H7 (cell line): ENCODE measurements around the gene ANGPT4. TPM values are rescaled to one million over a fixed set of nuclear protein-coding genes. Genes with fewer than 3 reads are reported as not detected.
"Not testable (repeated sequence)": the region's sequence is repeated elsewhere in the genome, so short reads cannot be mapped to it uniquely, and the experiment has no call there.

Experiments used
- DNase-seq: peaks from one replicate; pipeline ENCODE4 v3.0.0; 2012
- H3K27me3 ChIP-seq: 2 replicates; pipeline ENCODE4 v1.6.0; 2011; ENCODE audit warnings: mild to moderate bottlenecking, low read length; ENCODE audit not compliant: control insufficient read depth, insufficient read depth
- H3K36me3 ChIP-seq: replicated peaks from 2 replicates; pipeline ENCODE4 v1.5.1; 2011; ENCODE audit warnings: low read length; ENCODE audit not compliant: control insufficient read depth, insufficient read depth
- H3K4me3 ChIP-seq: 2 replicates; pipeline ENCODE4 v1.5.1; 2011; ENCODE audit warnings: low read depth, mild to moderate bottlenecking, control low read depth, low read length, moderate library complexity; ENCODE audit not compliant: insufficient read depth
- total RNA-seq: library from RNA; depleted of rRNA; stranded (reverse); fragments of >200 nt; shearing (Covaris generic); gene quantifications from 2 replicates; pipeline ENCODE4 v1.2.3, GENCODE V29; 2014

Gene ANGPT4
- total RNA-seq, 1 experiment from 2014 or later: 0.31 TPM

DNA sequence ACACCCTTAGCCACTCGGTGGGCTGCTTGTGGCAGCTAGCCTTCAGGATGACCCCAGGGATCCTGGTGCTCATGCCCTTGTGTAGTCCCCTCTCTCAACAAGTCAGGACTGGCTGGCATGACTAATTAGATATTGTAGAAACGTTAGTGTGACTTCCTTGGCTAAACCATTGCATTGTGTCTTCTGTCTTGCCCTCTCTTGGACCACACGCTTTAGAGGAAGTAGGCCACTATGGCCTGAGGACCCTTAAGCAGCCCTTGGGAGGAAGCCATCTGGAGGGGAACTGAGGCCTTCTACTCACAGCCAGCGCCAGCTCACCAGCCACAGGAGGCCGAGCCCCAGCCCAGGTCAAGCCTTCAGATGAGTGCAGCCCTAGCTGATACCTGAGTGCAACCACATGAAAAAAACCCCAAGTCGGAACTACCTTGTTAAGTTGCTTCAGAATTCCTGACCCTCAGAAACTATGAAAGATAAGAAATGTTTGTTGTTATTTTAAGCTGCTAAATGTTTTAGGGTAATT lies 10.1 kb downstream of the ANGPT4 start:
- H3K27me3 ChIP-seq: no peaks in the 10 kb centered on the region; the same call in 1 of the 2 replicates
- DNase-seq: no peak
- H3K4me3 ChIP-seq: no peak overlapping the region
- H3K36me3 ChIP-seq: no peaks in the 10 kb centered on the region

DNA sequence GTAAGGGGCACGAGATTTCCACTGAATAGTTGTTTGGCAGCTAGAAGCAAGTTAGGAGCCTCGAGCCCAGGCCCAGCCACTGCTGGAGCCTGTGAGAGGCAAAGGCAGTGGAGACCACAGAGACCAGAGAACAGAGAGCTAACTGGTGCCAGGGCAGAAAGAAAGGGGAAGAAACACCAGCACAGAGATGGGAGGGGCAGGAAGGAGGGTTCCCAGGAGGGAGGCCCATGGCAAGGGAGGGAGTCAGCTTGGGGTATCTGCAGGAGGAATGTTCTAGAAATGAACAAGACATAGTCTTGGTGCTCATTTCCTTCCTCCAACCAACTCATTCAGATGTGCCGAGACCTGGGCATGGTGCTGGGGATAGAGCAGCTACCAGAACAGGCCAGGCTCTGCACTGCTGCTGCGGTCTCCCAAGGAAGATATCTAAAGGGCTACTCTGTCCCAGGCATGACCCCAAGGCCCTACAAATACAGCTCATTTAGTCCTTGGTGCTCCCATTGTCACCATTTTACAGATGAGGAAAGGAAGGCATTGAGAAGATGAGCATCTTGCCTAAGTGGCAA lies 10.7 kb downstream of the ANGPT4 start:
- no peak overlapping the region for H3K4me3 ChIP-seq
- DNase-seq: no peak
- H3K27me3 ChIP-seq: no peaks in the 10 kb centered on the region; the same call in 1 of the 2 replicates
- H3K36me3 ChIP-seq: no peaks in the 10 kb centered on the region

DNA sequence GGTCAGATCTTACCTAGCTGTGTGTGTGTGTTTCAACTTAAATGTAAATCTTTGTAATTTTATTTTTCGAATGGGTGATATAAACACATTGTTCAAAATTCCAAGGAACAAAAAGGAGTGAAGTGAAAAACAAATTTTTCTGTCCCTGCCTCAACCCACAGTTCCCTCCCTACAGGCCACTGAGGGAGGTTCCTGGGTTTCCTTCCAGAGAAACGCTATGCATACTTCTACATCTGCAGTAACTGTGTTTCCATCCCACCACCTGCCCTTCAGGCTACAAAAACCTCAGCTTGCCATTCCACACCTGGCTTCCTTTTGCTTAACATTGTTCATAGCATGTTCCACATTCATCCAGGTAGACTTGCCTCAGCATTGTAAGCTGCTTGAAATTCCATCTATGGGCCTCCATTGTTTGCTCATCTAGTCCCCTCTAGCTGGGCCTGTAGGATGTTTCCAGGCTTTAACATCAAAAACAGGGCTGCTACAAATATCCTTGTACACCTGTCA lies 12.0 kb downstream of the ANGPT4 start:
- no peak overlapping the region for H3K4me3 ChIP-seq
- no peak for DNase-seq
- no peaks in the 10 kb centered on the region for H3K36me3 ChIP-seq
- H3K27me3 ChIP-seq: no peaks in the 10 kb centered on the region; the same call in 1 of the 2 replicates

DNA sequence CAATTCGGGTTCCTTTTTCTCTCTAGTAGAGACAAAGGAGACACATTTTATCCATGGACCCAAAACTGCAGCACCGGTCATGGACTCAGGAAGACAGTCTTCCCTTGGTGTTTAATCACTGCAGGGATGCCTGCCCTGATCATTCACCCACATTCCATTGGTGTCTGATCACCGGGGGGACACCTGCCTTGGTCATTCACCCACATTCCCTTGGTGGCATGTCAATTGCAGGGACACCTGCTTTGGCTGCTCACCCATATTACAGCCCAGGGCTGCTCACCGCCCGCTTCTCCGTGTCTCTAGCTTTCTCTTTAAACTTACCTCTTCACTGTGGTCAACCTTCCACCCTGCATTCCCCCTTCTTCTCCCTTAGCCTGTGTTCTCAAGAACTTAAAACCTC lies 18.7 kb downstream of the ANGPT4 start:
- not testable (repeated sequence) for DNase-seq, H3K36me3 ChIP-seq, H3K4me3 ChIP-seq, H3K27me3 ChIP-seq

DNA sequence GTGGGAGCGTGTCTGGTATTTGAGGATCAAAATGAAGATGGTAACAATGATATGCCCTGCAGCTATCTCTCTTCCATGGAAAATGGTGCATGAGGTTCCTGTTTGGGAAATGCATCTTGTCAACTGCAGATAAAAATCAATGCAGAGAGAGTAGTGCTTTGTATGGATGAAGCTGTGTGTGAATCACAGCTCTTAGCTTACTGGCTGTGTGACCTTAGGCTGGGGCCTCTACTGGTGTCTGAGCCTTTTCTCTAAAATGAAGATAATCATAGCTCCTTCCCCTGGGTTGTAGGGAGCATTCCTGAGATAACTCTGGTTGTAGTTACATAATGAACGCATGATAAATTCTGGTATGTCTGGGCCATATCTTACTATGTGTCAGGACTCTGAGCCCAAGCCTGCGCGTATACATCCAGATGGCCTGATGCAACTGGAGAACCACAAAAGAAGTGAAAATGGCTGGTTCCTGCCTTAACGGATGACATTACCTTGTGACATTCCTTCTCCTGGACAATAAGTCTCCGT lies 19.6 kb downstream of the ANGPT4 start:
- Histone ChIP-seq H3K27me3 (no peaks in the 10 kb centered on the region), H3K36me3 (no peaks in the 10 kb centered on the region), H3K4me3 (no peak overlapping the region)
- no peak for DNase-seq

DNA sequence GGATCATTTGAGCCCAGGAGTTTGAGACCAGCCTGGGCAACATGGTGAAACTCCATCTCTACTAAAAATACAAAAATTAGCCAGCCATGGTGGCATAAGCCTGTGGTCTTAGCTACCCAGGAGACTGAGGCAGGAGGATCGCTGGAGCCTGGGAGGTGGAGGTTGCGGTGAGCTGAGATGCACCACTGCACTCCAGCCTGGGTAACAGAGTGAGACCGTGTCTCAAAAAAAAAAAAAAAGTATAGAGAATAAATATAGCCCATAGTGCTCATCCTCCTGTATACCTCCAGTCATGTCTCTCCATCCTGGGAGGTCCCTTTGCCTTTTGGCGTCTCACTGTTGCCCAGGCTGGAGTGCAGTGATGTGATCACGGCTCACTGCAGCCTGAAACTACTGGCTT lies 23.8 kb downstream of the ANGPT4 start:
- not testable (repeated sequence) for H3K4me3 ChIP-seq, H3K27me3 ChIP-seq, H3K36me3 ChIP-seq, DNase-seq

DNA sequence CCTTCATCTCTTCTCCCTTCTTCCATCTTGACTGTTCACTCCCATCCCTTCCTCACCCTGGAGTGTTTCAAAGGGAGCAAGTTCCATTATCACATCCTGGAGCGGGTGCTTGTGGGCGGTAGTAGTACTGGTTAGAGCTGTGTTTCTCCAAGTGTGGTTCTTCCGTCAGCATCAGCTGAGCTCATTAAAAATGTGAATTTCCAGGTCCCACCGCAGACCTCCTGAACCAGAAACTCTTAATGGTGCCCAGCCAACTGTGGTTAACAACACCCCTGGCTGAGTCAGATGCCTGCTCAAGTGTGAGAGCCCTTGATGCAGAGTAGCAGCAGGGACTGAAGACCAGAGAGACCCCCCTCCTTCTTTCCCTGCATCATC lies 24.4 kb downstream of the ANGPT4 start:
- DNase-seq: no peak
- H3K36me3 ChIP-seq: no peaks in the 10 kb centered on the region
- H3K27me3 ChIP-seq: no peaks in the 10 kb centered on the region
- no peak overlapping the region for H3K4me3 ChIP-seq

DNA sequence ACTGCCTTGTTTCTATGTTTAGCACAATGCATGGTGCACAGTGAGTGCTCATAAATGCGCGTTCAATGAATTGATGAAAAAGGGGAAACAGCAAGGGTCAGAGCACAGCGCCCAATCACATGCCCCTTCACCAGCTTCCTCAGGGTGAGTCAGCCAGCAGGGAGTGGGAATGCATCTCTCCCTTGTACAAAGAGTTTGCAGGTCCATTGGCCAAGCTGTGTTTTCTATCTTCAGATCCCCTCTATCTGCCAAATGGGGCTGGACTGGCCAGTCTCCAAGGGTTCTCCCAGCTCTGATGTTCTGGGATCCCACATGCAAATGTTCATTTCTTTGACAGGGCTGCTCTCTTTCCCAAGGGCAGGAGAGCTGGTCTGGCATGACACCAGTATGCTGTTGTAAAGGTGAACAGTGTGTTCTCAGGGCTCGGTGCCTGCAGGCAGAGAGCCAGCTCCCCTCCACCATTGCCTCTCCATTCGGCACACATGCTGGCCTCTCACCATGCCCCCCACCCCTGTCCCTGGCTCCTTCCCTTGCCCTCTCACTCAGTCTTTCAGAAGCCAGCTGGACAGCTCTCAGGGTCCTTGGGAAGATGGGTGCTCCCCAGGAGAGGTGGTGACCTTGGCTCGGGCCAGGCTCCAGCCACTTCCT lies 25.0 kb downstream of the ANGPT4 start:
- H3K36me3 ChIP-seq: no peaks in the 10 kb centered on the region
- no peak for DNase-seq
- no peak overlapping the region for H3K4me3 ChIP-seq
- no peaks in the 10 kb centered on the region for H3K27me3 ChIP-seq

DNA sequence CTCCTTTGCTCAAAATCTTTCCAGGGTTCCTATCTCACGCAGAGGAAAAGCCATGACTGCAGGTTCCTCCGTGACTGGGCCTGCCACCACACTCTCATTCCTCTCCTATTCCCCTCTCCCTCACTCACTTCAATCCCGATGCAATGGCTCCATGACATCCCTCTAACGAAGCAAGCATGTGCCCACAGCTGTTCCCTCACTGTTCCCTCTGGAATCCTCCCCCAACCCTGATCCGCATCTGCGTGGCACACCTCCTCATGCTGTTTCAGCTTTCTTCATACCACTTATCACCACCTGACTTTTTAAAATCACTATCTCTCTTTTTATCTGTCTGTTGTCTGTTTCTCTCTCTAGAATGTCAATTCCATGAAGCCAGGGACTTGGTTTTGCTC lies 25.5 kb downstream of the ANGPT4 start:
- Histone ChIP-seq H3K4me3 (no peak overlapping the region), H3K27me3 (peaks cover 1% of the 10 kb centered on the region; the same call in 1 of the 2 replicates), H3K36me3 (no peaks in the 10 kb centered on the region)
- no peak for DNase-seq

DNA sequence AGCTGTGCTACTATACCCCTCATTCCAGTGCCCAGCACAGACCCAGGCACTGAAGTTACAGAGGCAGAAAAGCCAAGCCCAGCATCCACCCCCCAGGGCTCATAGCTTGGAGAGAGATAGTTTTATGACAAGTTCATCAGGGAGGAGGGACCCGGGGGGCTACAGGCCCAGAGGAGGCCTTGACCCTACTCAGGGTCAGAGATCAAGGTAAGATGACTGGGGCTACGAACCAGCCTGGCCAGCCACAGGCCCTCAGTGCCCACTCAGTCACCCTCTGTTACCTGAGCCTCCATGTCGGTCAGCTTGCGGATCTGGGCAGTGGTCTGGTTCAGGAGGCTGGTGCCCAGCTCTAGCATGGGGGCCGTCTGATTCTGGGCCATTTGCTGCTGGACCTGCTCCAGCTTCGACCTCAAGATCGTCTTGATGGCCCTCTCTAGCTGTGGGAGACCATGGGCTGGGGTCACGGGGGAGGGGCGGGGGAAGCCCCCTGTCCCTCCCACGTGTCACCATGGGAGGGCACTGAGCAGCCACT lies 26.1 kb downstream of the ANGPT4 start:
- peaks cover 4% of the 10 kb centered on the region for H3K27me3 ChIP-seq
- no peaks in the 10 kb centered on the region for H3K36me3 ChIP-seq
- no peak overlapping the region for H3K4me3 ChIP-seq
- no peak for DNase-seq

DNA sequence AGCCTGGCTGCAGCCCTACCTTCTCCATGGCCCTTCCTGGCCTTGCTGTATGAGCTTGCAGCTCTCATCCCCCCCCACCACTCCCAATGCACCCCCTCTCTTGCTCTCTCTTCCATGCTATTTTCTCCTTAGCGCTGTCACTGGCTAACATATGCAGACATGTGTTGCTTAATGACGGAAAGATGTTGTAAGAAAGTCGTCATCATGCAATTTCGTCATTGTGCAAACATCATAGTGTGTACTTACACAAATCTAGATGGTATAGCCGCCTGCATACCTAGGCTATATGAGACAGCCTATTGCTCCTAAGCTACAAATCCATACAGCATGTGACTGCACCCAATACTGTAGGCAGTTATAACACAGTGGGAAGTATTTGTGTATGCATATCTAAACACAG lies 27.0 kb downstream of the ANGPT4 start:
- Histone ChIP-seq H3K36me3 (no peaks in the 10 kb centered on the region), H3K4me3 (no peak overlapping the region), H3K27me3 (peaks cover 4% of the 10 kb centered on the region)
- no peak for DNase-seq

DNA sequence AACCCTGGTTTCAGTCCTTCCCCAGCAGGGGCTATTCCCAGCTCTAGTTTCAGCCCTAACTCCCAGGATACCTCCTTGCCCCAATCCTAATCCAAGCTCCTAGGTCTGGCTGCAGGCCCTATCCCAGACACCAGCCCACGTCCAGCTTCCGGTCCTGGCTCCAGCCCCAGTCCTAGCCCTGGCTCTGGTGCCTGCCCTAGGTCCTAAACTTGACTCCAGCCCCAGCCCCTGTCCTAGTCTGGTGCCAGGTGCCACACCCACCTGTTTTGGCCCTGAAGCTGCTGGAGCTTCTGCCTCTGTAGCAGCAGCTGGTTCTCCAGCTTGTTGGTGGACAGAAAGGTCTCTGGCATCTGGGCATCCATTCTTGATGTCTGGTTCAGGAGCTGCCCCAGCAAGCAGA lies 28.1 kb downstream of the ANGPT4 start:
- peaks cover 4% of the 10 kb centered on the region for H3K27me3 ChIP-seq
- H3K36me3 ChIP-seq: no peaks in the 10 kb centered on the region
- no peak for DNase-seq
- H3K4me3 ChIP-seq: no peak overlapping the region

DNA sequence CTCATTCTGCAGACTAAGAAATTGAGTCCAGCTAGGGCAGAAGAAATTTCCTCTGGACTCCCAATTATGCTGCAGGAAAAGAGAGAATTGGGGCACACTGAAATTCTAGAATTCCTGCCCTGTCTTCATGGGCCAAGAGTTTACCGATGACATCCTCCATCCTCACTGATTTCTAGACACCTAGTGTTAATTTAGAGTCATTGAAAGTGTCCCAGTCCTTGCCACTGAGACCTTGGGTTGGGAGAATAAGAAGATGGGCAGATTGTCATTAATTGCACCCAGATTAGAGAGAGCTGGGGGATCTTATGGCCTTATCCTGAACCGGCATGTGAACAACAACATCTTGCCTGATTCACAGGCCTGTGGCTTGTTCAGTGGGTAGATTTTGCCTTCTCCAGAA lies 29.0 kb downstream of the ANGPT4 start:
- Histone ChIP-seq H3K4me3 (no peak overlapping the region), H3K36me3 (no peaks in the 10 kb centered on the region), H3K27me3 (peaks cover 4% of the 10 kb centered on the region)
- DNase-seq: peak; percentile 52

DNA sequence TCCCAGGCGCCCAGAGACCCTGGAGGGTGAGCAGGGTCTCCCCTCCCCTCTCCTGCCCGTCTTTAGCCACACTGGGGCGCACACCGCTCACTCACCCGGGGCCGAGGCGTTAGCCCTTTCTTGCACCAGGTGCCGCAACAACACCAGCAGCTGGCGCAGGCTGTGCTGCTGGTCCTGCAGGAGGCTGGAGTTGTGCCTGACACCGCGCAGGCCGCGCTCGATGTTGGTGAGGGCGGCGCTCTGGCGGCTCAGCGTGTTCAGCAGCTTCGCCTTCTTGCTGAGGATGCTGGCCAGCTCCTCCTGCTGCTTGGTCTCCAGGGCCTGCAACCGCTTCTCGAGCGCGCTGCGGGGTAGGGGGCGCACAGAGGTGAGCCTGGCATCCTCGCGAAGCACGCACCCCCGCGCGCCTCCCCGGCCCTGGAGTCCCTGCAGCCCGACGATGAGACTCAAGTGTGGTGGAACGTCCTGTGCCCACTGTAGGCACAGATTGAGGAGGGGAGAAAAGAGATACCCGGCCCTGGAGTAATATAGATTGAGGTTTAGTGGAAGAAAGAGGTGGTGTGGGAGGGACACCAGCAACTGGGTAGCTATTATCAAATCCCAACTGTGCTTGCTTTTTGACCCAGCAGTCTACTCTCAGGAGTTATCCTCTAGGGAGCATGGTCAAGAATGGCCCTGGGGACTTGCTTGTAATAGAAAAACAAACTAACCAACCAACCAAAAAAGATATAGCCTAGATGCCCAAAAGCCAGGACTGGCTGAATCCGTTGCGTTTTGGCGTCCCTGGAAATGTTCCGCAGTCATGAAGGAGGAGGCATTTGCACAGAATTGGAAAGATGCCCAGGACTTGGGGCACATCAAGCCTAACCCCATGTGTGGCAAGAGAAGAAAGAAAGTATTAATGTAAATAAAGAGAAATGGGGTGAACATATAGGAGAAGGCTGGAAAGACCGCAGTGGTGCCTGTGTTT lies 30.9 kb downstream of the ANGPT4 start:
- H3K4me3 ChIP-seq: no peak overlapping the region
- H3K27me3 ChIP-seq: peaks cover 4% of the 10 kb centered on the region
- DNase-seq: peak; percentile 91
- no peaks in the 10 kb centered on the region for H3K36me3 ChIP-seq
